PFSK-1 (cell line): ENCODE measurements around the gene HHIPL2.

Source experiments
- FOXP2 ChIP-seq: optimal IDR thresholded peaks from 2 replicates; pipeline ENCODE3; 2011; ENCODE audit warnings: borderline replicate concordance, control low read depth, inconsistent platforms; ENCODE audit not compliant: insufficient read depth; ENCODE audit errors: extremely low read length, extremely low read depth
- POLR2AphosphoS5 ChIP-seq: IDR thresholded peaks from 2 replicates; pipeline ENCODE4 v1.6.1; 2012; ENCODE audit warnings: low read depth, mild to moderate bottlenecking, control low read depth, low read length, moderate library complexity
- SIN3A ChIP-seq: IDR thresholded peaks from 2 replicates; pipeline ENCODE4 v1.6.1; 2012; ENCODE audit warnings: mild to moderate bottlenecking, low read length, moderate library complexity, borderline replicate concordance; ENCODE audit not compliant: insufficient read depth
- TAF1 ChIP-seq: IDR thresholded peaks from 2 replicates; pipeline ENCODE4 v1.6.1; 2012; ENCODE audit warnings: low read length, control low read depth, borderline replicate concordance; ENCODE audit not compliant: insufficient read depth
- TF ChIP-seq, protein P1 (sequence below), 2 experiments: IDR thresholded peaks; 2 replicates each; pipeline versions ENCODE4 v1.6.1 to v1.8.0; 2011 to 2012; ENCODE audit warnings: low read depth in 2 of 2, low read length in 2 of 2, control low read depth in 1 of 2, inconsistent platforms in 1 of 2, mild to moderate bottlenecking in 1 of 2, moderate library complexity in 1 of 2; ENCODE audit not compliant: insufficient read depth in 1 of 2

The HHIPL2 gene

DNA sequence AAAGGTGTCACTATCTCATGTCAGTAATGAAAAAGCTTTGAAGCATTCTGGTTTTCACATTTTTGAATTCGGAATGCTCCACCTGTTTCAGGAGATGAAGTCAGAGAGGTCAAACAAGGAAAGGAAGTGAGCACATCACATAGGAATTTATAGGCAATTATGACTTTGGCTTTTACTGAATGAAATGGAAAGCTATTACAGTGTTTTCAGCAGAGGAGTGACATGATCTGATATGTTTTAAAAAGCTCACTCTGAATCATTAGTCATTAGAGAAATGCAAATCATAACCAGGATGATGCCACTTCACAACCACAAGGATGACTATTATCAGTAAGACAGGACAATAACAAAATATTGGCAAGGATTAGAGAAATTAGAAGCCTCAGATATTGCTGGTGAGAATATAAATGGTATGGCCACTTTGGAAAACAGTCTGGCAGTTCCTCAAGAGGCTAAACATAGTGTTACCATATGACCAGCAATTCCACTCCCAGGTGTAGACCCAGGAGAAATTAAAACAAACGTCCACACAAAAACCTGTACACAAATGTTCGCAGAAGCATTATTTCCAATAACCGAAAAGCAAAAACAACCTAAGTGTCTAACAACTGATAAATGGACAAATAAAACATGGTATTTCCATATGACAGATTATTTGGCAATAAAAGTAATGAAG is 34.3 kb upstream of the HHIPL2 start:
- no peak for TF ChIP-seq SIN3A
- TF ChIP-seq TAF1: no peak
- TF ChIP-seq, protein P1, sequence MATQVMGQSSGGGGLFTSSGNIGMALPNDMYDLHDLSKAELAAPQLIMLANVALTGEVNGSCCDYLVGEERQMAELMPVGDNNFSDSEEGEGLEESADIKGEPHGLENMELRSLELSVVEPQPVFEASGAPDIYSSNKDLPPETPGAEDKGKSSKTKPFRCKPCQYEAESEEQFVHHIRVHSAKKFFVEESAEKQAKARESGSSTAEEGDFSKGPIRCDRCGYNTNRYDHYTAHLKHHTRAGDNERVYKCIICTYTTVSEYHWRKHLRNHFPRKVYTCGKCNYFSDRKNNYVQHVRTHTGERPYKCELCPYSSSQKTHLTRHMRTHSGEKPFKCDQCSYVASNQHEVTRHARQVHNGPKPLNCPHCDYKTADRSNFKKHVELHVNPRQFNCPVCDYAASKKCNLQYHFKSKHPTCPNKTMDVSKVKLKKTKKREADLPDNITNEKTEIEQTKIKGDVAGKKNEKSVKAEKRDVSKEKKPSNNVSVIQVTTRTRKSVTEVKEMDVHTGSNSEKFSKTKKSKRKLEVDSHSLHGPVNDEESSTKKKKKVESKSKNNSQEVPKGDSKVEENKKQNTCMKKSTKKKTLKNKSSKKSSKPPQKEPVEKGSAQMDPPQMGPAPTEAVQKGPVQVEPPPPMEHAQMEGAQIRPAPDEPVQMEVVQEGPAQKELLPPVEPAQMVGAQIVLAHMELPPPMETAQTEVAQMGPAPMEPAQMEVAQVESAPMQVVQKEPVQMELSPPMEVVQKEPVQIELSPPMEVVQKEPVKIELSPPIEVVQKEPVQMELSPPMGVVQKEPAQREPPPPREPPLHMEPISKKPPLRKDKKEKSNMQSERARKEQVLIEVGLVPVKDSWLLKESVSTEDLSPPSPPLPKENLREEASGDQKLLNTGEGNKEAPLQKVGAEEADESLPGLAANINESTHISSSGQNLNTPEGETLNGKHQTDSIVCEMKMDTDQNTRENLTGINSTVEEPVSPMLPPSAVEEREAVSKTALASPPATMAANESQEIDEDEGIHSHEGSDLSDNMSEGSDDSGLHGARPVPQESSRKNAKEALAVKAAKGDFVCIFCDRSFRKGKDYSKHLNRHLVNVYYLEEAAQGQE (IDR thresholded peaks at IDR 0.05; ENCODE audit: insufficient read depth in 1 of 2, low read depth in 2 of 2, low read length in 2 of 2): no peak
- TF ChIP-seq POLR2AphosphoS5: no peak
- no peak for TF ChIP-seq FOXP2

DNA sequence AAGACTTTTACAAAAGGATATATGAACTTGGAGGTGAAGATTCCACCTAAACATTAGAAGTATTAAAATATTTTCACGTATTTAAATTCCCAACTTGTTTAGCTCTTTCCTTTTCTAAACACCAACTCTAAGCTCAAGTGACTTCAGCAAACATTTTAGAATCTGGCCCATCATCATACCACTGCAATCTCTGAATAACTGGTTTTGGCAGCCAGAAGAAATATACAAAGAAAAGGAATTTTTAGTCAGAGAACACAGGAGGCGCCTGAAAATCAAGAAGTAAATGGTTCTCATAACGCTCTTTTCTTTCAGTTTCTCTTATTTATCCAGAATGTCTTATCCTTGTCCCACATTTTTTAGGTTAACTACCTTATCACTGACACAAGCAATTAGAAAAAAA is 31.4 kb upstream of the HHIPL2 start:
- no peak for TF ChIP-seq SIN3A
- TF ChIP-seq, protein P1 (IDR thresholded peaks at IDR 0.05; ENCODE audit: insufficient read depth in 1 of 2, low read depth in 2 of 2, low read length in 2 of 2): no peak
- TF ChIP-seq POLR2AphosphoS5: no peak
- no peak for TF ChIP-seq TAF1
- no peak for TF ChIP-seq FOXP2

DNA sequence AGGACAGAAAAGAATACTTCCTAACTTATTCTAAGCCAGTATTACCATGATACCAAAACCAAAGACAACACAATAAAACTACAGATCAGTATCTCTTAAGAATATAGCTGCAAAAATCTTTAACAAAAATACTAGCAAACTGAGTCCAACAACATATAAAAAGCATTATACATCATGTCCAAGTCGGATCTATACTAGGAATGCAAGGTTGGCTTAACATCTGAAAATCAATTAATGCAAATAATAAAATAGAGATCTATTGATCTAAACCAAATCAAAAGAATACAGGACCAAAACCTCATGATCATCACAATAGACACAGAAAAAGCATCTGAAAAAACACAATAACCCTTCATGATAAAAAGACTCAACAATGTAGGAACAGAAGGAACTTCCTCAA is 22.9 kb upstream of the HHIPL2 start:
- TF ChIP-seq, protein P1 (IDR thresholded peaks at IDR 0.05; ENCODE audit: insufficient read depth in 1 of 2, low read depth in 2 of 2, low read length in 2 of 2): no peak
- TF ChIP-seq FOXP2 (no peak), TAF1 (no peak), SIN3A (no peak), POLR2AphosphoS5 (no peak)

DNA sequence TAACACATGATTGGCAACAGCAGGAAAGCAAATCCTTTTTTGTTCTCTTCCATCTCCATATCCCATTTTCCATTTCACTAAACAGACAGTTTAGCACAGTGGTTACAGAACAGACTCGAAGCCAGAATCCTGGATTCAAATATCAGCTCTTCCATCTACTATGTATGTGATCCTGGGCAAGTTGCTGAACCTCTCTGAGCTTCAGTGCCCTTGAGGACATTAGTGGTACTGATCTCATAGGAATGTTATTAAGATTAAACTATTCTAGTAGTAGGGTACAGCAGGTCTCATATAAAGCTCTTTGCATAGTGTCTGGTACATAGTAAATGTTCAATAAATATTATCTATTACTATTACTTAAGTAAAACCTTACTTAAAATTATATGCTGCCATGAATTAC is 13.8 kb upstream of the HHIPL2 start:
- TF ChIP-seq TAF1 (no peak), SIN3A (no peak)
- TF ChIP-seq, protein P1 (IDR thresholded peaks at IDR 0.05; ENCODE audit: insufficient read depth in 1 of 2, low read depth in 2 of 2, low read length in 2 of 2): no peak

DNA sequence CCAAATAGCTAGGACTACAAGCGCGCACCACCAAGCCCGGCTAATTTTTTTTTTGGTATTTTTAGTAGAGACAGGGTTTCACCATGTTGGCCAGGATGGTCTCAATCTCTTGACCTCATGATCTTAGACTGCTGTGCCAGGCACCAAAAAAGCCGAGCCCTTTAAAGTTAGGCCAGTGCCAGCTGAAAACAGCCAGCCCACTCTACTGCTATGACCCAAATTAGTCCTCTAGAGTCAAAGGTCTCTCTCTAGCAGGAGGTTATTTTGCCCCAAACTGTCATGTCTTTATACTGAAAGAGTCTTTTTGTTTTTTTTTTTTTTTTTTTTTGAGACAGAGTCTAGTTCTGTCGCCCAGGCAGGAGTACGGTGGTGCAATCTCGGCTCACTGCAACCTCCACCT is 9.7 kb upstream of the HHIPL2 start:
- TF ChIP-seq POLR2AphosphoS5: no peak
- TF ChIP-seq, protein P1 (IDR thresholded peaks at IDR 0.05; ENCODE audit: insufficient read depth in 1 of 2, low read depth in 2 of 2, low read length in 2 of 2): no peak
- TF ChIP-seq FOXP2: no peak
- no peak for TF ChIP-seq SIN3A
- TF ChIP-seq TAF1: no peak
